ENCODE measurements around the gene ADAMTS12. TPM values are rescaled to one million over a fixed set of nuclear protein-coding genes. Genes with fewer than 3 reads are reported as not detected.

The ADAMTS12 gene
- total RNA-seq, 2 donors from 2014 or later: 3.4 to 3.8 TPM

GRCh38 chr5:33482335-33482734, 409.5 kb downstream of the ADAMTS12 start:
- DNase-seq (no peak), ATAC-seq (no peak)
- intact Hi-C loops (cut with DNase I): no loop called here

DNA sequence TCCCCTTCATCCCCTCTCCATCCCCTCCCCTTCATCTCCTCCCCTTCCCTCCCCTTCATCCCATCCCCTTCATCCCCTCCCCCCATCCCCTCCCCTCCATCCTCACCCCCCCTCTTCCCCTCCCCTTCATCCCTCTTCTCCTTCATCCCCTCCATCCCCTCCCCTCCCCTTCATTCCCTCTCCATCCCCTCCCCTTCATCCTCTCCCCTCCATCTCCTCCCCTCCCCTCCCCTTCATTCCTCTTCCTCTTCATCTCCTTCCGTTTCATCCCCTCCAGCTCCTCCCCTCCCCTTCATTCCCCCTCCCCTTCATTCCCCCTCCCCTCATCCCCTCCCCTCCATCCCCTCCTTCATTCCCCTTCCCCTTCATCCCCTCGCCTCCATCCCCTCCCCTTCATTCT, 410.9 kb downstream of the ADAMTS12 start:
- DNase-seq (no peak), ATAC-seq (no peak)
- intact Hi-C loops (cut with DNase I): no loop called here

GRCh38 chr5:33479311-33479710, 412.5 kb downstream of the ADAMTS12 start:
- ATAC-seq (no peak), DNase-seq (no peak)
- intact Hi-C loops (cut with DNase I): no loop called here

GRCh38 chr5:33477816-33478215, 414.0 kb downstream of the ADAMTS12 start:
- intact Hi-C loops (cut with DNase I): no loop called here
- no peak for ATAC-seq
- no peak for DNase-seq

DNA sequence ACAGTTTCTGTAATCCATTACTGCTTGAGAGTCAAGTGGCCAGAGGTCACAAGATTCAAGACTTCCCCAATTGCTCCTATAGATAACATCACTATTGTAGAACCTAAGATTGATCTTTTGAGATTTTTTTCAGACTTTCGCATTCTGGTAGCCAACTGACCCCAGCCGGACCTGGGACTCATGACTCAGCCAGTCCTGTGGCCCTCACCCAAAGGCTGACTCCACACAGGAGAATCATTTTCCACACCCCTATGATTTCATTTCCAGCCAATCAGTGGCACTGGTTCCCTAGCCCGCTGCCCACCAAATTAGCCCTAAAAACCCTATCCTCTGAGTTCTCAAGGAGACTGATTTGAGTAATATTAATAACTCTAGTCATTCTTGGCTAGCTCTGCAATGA, 414.8 kb downstream of the ADAMTS12 start:
- no peak for ATAC-seq

GRCh38 chr5:33475706-33476105, 416.1 kb downstream of the ADAMTS12 start:
- intact Hi-C loops (cut with DNase I): no loop called here
- ATAC-seq (no peak), DNase-seq (no peak)

More for the DNA sequence above, 414.8 kb downstream of the ADAMTS12 start:
- no peak for DNase-seq
- intact Hi-C loops (cut with DNase I): no loop called here

- intact Hi-C loops (cut with DNase I): no loop called here
- no peak for ATAC-seq
- no peak for DNase-seq
These were observed 416.8 kb downstream of the ADAMTS12 start for GRCh38 chr5:33474931-33475499.

- no peak for DNase-seq
- intact Hi-C loops (cut with DNase I): no loop called here
- no peak for ATAC-seq
These were observed 417.8 kb downstream of the ADAMTS12 start for GRCh38 chr5:33474004-33474403.

Other genes with a start within 250 kb of the ADAMTS12 start
- gene RXFP3, start 44.4 kb upstream of the ADAMTS12 start, total RNA-seq: not detected
- under 1 TPM; 0.15 to 0.16 TPM for gene SLC45A2, start 92.7 kb upstream of the ADAMTS12 start, total RNA-seq
- gene AMACR, start 116.1 kb upstream of the ADAMTS12 start, total RNA-seq: 10 to 100 TPM in 1 of 2 donors, 1 to 10 TPM in 1; 7.3 to 10.3 TPM
- 1 to 10 TPM; 2.4 to 2.5 TPM for gene C1QTNF3, start 151.2 kb upstream of the ADAMTS12 start, total RNA-seq